Effector memory CD8-positive, alpha-beta T cell (primary cell): Measurements from ENCODE around the gene PAXIP1.

Source experiments
- ATAC-seq: fragments of 150-1000 bp; cut with Tn5 transposase; replicated peaks from 2 replicates; pipeline ENCODE4 v1.10.0; 2021; ENCODE audit warnings: mild to moderate bottlenecking, moderate library complexity
- DNase-seq, 3 experiments: peaks; one replicate each; pipeline ENCODE4 v3.0.0; 2021
- H3K27ac Mint-ChIP-seq, 2 donors: one replicate each; pipeline ENCODE4 v1.8.0; 2022; ENCODE audit warnings: mild to moderate bottlenecking in 2 of 2, mixed read lengths in 2 of 2, moderate library complexity in 2 of 2
- H3K27me3 Mint-ChIP-seq, 2 donors: one replicate each; pipeline ENCODE4 v1.8.0; 2022; ENCODE audit warnings: mixed read lengths in 2 of 2
- H3K36me3 Mint-ChIP-seq: one replicate; pipeline ENCODE4 v1.8.0; 2022; ENCODE audit warnings: mild to moderate bottlenecking, moderate library complexity, mixed read lengths; ENCODE audit not compliant: insufficient read depth
- H3K4me1 Mint-ChIP-seq, 2 donors: one replicate each; pipeline ENCODE4 v1.8.0; 2022; ENCODE audit warnings: low read depth in 2 of 2, mixed read lengths in 2 of 2
- H3K4me3 Mint-ChIP-seq, 2 donors: one replicate each; pipeline ENCODE4 v1.8.0; 2022; ENCODE audit warnings: mild to moderate bottlenecking in 2 of 2, mixed read lengths in 2 of 2, moderate library complexity in 2 of 2
- H3K9me3 Mint-ChIP-seq, 2 donors: one replicate each; pipeline ENCODE4 v1.8.0; 2022; ENCODE audit warnings: mixed read lengths in 2 of 2

PAXIP1 gene

DNA sequence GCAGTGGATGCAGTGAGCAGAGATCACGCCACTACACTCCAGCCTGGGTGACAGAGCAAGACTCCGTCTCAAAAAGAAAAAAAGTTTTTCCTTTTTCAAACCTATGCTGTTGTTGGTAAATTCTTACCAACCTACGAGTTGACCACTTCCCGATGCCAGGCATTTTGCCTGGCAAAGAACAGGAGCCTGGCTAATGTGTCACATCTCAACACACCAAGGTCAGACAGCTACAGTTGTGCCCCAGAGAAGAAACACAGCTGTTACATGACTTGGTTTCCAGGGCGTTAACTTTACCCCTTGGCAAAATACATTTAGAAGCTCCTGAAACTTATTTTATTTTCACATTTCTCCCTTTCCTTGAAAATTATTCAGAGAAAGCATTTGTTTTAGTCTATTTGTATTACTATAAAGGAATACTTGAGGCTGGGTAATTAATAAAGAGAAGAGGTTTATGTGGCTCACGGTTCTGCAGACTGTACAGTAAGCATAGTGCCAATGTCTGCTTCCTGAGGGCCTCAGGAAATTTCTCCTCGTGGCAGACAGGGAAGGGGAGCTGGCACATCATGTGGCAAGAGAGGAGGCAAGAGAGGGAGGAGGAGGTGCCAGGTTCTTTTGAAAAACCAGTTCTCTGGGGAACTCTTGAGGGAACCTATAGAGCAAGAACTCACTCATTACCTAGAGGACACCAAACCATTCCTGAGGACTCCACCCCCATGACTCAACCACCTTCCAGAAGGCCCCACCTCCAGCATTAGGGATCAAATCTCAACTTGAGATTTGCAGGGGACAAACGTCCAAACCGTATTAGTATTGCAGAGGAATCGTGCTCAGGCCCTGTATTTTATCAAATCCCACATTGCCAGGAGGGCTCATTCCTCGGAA lies 83.3 kb downstream of the PAXIP1 start:
- peaks cover 6 to 37% of the 10 kb centered on the region in 2 donors for H3K27me3 Mint-ChIP-seq
- DNase-seq, result no peak

DNA sequence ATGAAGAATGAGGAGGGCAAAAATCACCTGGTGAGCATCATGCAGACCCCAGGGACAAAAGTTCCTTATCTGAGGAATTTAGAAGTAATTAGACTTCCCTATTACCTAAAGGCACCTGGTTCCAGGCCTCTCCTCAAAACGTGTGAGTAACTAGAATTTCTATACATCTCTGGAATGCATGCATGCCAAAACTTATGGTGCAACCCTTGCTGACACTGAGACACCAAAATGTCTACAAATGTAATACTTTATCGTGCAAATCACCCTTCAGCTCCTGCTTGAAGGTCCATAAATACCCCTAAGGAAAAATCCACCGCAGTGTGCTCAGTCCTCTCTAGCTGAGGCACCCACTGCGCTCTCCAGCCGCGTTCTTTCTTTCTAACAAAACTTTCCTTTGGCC lies 84.2 kb downstream of the PAXIP1 start:
- Mint-ChIP-seq H3K27me3 (peaks cover 10 to 46% of the 10 kb centered on the region in 2 donors), H3K4me3 (no peak overlapping the region), H3K36me3 (no peaks in the 10 kb centered on the region), H3K4me1 (peaks cover 3% of the 10 kb centered on the region in 2 donors), H3K9me3 (no peaks in the 10 kb centered on the region), H3K27ac (no peak overlapping the region)
- ATAC-seq (no peak), DNase-seq (no peak)

More for the DNA sequence above, 83.3 kb downstream of the PAXIP1 start:
- no peaks in the 10 kb centered on the region for H3K4me1 Mint-ChIP-seq
- no peaks in the 10 kb centered on the region for H3K9me3 Mint-ChIP-seq
- no peak overlapping the region for H3K4me3 Mint-ChIP-seq
- no peaks in the 10 kb centered on the region for H3K36me3 Mint-ChIP-seq
- no peak overlapping the region for H3K27ac Mint-ChIP-seq
- no peak for ATAC-seq

GRCh38 chr7:154918266-154918665 lies 84.7 kb downstream of the PAXIP1 start:
- no peak for ATAC-seq
- DNase-seq, result no peak
- Mint-ChIP-seq H3K27me3 (peaks cover 11 to 50% of the 10 kb centered on the region in 2 donors), H3K9me3 (no peaks in the 10 kb centered on the region), H3K4me1 (peaks cover 4% of the 10 kb centered on the region in 2 donors), H3K4me3 (no peak overlapping the region), H3K36me3 (no peaks in the 10 kb centered on the region), H3K27ac (no peak overlapping the region)

DNA sequence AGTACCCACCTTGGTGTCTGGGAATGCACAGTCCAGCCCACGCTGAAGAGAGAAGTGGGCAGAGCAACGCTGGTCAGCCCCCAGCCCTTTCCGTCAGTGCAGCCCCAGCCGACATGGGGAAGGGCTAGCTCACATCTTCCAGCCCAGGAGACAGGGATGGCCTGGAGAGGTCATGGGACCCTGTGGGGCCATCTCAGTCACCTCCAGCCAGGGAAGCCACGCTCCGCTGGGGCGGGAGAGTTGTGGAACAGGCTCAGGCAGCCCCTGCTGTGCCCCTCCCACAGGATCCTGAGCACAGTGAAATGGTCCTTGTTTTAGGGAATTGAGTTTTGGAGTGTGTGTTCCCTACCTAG lies 85.1 kb downstream of the PAXIP1 start:
- Mint-ChIP-seq H3K27me3 (peaks cover 11 to 50% of the 10 kb centered on the region in 2 donors), H3K4me1 (peaks cover 4% of the 10 kb centered on the region in 2 donors), H3K9me3 (no peaks in the 10 kb centered on the region), H3K36me3 (no peaks in the 10 kb centered on the region), H3K4me3 (no peak overlapping the region), H3K27ac (no peak overlapping the region)
- ATAC-seq (no peak), DNase-seq (no peak)

DNA sequence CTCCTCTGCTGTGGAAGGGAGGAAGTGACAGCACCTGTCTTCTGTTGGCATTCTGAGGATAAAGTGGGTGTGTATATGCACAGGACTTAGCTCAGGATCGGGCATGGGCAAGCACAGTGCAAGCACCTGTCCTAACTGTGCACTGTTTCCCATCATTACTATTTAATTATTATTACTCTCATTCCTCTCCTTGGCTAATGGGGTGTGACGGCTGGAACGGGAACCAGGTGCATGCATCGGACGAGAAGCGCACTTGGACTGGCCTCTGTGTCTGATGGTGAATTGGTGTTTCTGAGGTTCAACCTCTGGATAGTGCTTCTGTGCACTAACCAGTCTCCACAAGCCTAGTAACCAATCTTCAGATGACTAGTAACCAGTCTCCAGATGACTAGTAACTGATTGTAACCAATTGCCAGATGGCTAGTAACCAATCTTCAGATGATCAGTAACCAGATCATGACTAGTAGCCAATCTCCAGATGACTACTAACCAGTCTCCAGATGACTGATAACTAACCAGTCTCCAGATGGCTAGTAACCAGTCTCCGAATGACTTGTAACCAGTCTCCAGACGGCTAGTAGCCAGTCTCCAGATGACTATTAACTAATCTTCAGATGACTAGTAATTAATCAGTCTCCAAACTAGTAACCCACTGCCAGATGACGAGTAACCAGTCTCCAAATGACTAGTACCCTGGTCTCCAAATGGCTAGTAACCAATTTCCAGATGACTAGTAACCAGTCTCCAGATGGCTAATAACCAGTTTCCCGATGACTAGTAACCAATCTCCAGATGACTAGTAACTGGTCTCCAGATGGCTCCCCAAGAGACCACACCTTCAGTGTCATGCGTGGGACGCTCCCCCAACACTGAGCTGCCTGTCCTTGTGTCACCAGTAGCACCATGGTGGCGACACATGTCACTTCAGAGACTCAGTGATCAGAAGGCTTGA lies 85.8 kb downstream of the PAXIP1 start:
- H3K9me3 Mint-ChIP-seq, result no peaks in the 10 kb centered on the region
- H3K36me3 Mint-ChIP-seq, result no peaks in the 10 kb centered on the region
- no peak for DNase-seq
- no peak for ATAC-seq
- H3K4me3 Mint-ChIP-seq, result no peak overlapping the region
- H3K4me1 Mint-ChIP-seq, result peaks cover 4% of the 10 kb centered on the region in 2 donors
- peaks cover 11 to 50% of the 10 kb centered on the region in 2 donors for H3K27me3 Mint-ChIP-seq
- no peak overlapping the region for H3K27ac Mint-ChIP-seq

- Mint-ChIP-seq H3K27ac (no peak overlapping the region), H3K9me3 (no peaks in the 10 kb centered on the region), H3K4me1 (peaks cover 4% of the 10 kb centered on the region in 2 donors), H3K4me3 (no peak overlapping the region), H3K27me3 (peaks cover 14 to 50% of the 10 kb centered on the region in 2 donors), H3K36me3 (no peaks in the 10 kb centered on the region)
- DNase-seq (no peak), ATAC-seq (no peak)
Observed at GRCh38 chr7:154916381-154916780, 86.5 kb downstream of the PAXIP1 start.

- Mint-ChIP-seq H3K4me3 (no peak overlapping the region), H3K9me3 (peaks cover 0 to 2% of the 10 kb centered on the region in 2 donors), H3K27me3 (peaks cover 20 to 50% of the 10 kb centered on the region in 2 donors), H3K36me3 (no peaks in the 10 kb centered on the region), H3K4me1 (peaks cover 4% of the 10 kb centered on the region in 2 donors), H3K27ac (no peak overlapping the region)
- ATAC-seq (no peak), DNase-seq (no peak)
Observed at GRCh38 chr7:154915600-154915999, 87.3 kb downstream of the PAXIP1 start.

DNA sequence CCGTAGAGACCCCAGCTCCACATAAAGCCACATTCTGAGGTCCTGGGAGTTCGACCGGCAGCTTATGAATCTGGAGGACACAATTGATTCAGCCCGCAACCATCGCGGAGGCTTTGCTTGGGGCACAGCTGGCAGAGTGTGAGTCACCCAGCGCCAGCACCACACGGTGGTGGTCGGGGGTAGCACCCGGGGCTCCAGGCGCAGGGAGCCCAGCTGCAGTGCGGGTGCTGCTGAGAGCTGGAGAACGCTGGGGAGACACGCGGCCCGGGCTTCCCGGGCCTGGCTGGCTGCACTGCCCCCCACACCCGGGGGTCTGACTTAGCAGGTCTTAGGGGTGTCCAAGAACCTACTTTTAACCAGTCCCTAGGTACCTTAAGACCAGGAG lies 87.9 kb downstream of the PAXIP1 start:
- Mint-ChIP-seq H3K4me3 (peak overlapping the region in 1 of 2 donors; percentile 92), H3K27ac (no peak overlapping the region), H3K4me1 (peaks cover 4% of the 10 kb centered on the region in 2 donors), H3K36me3 (no peaks in the 10 kb centered on the region), H3K27me3 (peaks cover 20 to 52% of the 10 kb centered on the region in 2 donors), H3K9me3 (peaks cover 0 to 2% of the 10 kb centered on the region in 2 donors)
- DNase-seq, result no peak
- no peak for ATAC-seq

GRCh38 chr7:154914308-154914995 lies 88.5 kb downstream of the PAXIP1 start:
- Mint-ChIP-seq H3K9me3 (peaks cover 0 to 2% of the 10 kb centered on the region in 2 donors), H3K4me1 (peaks cover 4% of the 10 kb centered on the region in 2 donors), H3K36me3 (no peaks in the 10 kb centered on the region), H3K27ac (no peak overlapping the region), H3K27me3 (peaks cover 24 to 58% of the 10 kb centered on the region in 2 donors), H3K4me3 (peak overlapping the region in 1 of 2 donors; percentile 92)
- ATAC-seq (no peak), DNase-seq (no peak)

- Mint-ChIP-seq H3K36me3 (no peaks in the 10 kb centered on the region), H3K4me1 (peaks cover 4% of the 10 kb centered on the region in 2 donors), H3K27me3 (peaks cover 29 to 65% of the 10 kb centered on the region in 2 donors), H3K27ac (no peak overlapping the region), H3K9me3 (peaks cover 0 to 2% of the 10 kb centered on the region in 2 donors), H3K4me3 (peak overlapping the region; percentile 74 to 92)
- DNase-seq (peak; percentile 89 to 90 (median 89)), ATAC-seq (peak; percentile 99)
Observed at GRCh38 chr7:154913638-154914307, 89.2 kb downstream of the PAXIP1 start.

- DNase-seq (no peak), ATAC-seq (no peak)
- H3K27ac Mint-ChIP-seq, result no peak overlapping the region
- no peaks in the 10 kb centered on the region for H3K36me3 Mint-ChIP-seq
- peaks cover 6 to 7% of the 10 kb centered on the region in 2 donors for H3K4me1 Mint-ChIP-seq
- peaks cover 34 to 65% of the 10 kb centered on the region in 2 donors for H3K27me3 Mint-ChIP-seq
- no peak overlapping the region for H3K4me3 Mint-ChIP-seq
- peaks cover 0 to 2% of the 10 kb centered on the region in 2 donors for H3K9me3 Mint-ChIP-seq
Observed at GRCh38 chr7:154912871-154913637, 89.9 kb downstream of the PAXIP1 start.

- Mint-ChIP-seq H3K4me1 (peaks cover 8 to 11% of the 10 kb centered on the region in 2 donors), H3K36me3 (no peaks in the 10 kb centered on the region), H3K9me3 (peaks cover 0 to 2% of the 10 kb centered on the region in 2 donors), H3K4me3 (no peak overlapping the region), H3K27me3 (peaks cover 36 to 63% of the 10 kb centered on the region in 2 donors), H3K27ac (no peak overlapping the region)
- no peak for ATAC-seq
- DNase-seq, result no peak
Observed at GRCh38 chr7:154911862-154912455, 91.0 kb downstream of the PAXIP1 start.
